NOMO-1 treated with dmso at 0.1 percent for 144 hours (cell line): ENCODE measurements around the gene LRRC28.

Source experiments
- DNase-seq: peaks from one replicate; lab custom pipeline; 2025; ENCODE audit not compliant: unreplicated experiment; lab: John Stamatoyannopoulos, UW

Gene LRRC28

GRCh38 chr15:99433757-99434450 lies 182.6 kb downstream of the LRRC28 start:
- no peak for DNase-seq

DNA sequence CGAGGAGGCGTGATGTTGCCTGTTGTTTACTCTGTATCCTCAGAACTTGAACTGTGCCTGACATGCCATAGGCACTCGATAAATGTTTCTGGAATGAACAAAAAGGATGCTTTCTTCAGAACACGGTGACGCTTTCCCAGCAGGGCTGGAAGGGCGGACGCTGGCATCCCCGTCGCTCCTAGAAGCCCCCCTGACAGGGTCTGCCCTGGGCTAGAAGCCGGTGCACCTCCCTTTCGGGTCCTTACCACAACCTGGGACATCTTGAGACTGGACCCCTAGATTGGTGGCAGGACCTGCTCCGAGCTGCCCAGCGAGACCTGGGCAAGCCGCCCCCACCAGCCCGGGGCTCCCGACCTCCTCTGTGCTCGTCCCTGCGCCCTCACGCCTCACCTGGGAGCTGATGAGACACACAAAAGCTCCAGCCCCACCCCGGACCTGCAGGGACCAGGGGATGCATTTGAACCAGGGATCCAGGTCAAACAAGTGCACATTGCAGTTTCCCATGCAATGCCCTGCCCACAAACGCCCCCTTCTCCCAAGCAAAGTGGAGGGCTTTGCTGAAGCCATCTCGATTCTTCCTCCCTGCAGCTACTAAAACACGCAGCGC lies 183.3 kb downstream of the LRRC28 start:
- DNase-seq, result no peak

DNA sequence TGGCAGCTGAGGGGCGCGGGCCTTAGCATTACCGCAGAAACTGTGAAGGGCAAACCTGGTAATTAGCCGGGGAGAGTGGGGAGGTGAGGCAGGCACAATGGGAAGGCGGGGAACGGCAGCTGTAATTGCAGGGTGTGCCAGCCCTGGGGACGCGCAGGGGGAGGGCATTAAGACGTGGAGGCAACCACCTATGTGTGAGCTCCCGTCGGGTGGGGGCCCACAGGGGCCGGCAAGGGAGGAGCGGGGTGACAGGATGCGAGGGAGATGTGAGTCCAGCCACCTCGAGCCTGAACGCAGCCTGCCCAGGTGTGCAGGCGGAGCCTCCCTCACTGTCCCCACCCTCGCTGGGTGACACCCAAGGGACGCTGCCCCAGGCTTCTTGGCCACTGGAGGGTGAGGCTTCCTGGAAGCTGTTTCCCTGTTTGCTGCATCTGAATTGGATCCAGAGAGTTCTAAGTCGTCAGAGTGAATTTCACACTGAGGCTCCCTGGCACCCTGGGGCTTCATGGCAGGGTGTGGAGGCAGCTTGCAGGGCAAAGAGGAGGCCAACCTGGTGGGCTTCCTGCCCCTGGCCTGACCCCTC lies 183.9 kb downstream of the LRRC28 start:
- DNase-seq, result no peak

- no peak for DNase-seq
Observed at GRCh38 chr15:99435877-99436541, 184.7 kb downstream of the LRRC28 start.

- no peak for DNase-seq
Observed at GRCh38 chr15:99436542-99437314, 185.4 kb downstream of the LRRC28 start.

DNA sequence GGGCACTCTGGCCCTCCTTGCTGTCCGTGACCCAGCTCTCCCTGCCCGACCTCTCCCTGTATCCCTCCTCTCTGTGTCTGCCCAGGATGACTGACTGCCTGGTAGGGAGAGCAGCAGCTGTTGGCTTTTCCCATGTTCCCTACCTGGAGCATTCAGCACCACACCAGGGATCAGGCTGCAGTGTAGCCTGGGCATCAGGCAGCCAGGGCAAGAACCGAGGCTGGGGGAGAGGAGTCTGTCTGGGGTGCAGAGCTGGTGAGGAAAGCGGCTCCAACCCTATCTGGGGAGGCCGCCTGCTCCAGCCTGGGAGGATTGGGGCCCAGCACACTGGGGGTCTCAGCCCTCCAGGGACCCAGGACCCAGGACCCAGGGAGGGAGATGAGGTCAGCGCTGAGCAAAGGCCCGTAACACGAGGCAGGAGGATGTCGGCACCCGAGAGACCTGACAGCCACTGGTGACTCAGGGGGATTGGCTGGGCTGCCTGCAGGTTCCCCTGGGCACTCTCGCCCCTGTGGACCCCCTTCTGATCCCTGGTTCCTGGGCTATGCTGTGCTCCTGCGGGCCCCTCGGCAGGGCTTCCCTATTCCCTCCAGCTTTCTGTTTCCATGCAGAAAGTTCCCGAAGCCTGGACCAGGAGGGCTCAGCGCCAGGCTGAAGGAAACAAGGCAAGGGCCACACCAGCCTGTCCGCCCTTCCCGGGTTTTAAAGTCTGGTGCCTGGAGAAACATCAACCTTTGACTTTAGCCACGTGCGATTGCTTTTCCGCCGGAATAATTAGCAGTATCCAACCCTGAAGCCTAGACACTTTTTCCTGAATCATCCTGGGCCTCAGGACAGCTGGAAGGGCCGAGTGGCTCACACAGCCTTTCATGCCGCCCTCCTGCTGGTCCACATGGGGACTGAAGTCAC lies 186.3 kb downstream of the LRRC28 start:
- no peak for DNase-seq

DNA sequence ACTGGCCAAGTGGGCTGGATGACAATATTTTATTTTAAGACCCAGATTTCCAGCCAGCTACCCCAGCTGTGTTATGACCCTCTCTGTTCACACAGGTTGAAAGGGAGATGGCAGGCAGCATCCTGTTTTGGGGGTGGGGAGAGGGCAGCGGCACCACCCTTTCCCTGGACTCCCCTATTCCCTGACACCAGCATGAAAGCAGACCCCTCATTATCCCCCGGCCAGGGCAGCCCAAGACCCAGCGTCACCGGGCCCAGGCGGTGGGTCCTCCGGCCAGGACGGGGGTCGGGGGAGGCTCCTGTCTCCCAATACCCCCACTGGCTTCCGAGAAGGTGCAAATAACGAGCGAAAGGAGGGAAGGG lies 186.9 kb downstream of the LRRC28 start:
- no peak for DNase-seq

DNA sequence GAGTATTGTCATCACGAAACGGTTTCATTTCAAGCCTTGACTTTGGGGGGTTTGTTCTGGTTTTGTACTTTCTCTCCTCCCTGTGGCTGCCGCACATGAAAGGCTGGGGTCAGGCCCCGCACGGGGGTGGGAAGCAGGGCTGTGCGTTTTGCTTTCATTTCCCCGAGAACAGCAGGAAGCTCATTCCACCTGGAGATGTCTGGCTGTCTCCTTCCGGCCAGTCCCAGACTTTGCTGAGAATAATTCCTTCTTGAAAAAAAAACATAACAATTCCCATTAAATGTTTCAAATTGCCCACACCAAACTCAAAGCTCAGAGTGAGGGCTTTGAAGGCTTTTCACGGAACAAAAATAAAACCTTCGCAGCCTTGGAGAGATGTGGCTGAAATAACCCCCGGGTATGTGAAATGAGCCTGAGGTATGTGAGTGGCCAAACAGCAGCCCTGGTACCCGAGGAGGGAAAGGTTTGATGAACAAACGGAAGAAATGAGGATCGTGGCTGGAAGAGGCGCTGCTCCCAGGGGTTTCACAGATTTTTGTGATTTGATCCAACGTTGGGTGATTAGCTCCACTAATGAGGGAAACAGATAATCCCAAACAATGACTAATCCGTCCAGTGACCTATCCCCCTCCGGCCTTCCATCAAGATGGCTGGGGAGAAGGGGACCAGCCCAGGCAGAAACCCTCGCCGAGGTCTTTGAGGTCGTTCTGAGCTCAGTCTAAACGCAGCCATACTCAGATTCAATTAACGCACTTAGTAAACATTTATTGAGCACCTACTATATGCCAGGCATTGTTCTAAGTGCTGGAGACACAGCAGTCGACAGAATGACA lies 187.6 kb downstream of the LRRC28 start:
- no peak for DNase-seq

DNA sequence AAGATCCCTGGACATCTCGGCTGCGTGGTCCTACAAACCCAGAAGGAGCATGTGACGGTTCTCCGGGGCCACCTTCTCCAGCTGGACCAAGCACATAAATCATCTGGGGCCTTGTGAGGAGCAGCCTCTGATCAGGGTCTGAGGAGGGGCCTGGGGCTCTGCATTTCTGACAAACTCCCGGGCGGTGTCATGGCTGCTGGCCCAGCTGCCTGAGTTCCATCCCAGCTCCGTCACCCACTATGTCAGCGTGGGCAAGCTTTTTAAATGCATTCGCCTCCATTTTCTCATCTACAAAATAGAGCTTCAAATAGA lies 188.2 kb downstream of the LRRC28 start:
- DNase-seq, result no peak

DNA sequence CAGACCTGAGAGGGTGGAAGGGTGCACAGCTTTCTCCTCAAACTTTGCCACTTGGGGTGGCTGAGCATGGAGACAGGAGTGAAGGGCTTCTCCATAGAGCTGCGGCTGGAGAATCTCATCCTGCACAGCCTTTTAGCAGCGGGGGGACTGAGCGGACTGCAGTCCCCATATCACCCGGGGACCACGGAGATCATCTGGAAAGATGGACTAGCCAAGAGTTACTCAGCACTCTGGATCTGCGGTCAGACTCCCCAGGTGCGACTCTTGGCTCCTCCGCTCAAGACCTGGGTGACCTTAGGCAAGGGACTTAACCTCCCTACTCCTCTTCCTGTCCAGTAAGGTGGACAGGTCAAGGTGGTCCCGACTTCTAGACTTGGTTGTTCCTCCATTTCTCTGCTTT lies 188.7 kb downstream of the LRRC28 start:
- DNase-seq, result no peak
